HG03342 (cell line): ENCODE measurements around the gene TBC1D10B.
A peak's percentile ranks its signal among the peaks of the same experiment; 100 is the strongest.

Source experiments
- ATAC-seq: cut with Tn5 transposase; IDR thresholded peaks from one replicate; pipeline ENCODE4 v1.9.1; 2021; ENCODE audit warnings: mild to moderate bottlenecking, moderate library complexity; ENCODE audit not compliant: unreplicated experiment

TBC1D10B gene

GRCh38 chr16:30370456-30371247, at the start of gene TBC1D10B:
Gene TBC1D10B, minus strand, starts transcription at chr16:30370494. Its CDS starts 311 bp downstream, at chr16:30370183.
- peak; percentile 77 for ATAC-seq

- no peak for ATAC-seq
Measured at GRCh38 chr16:30418350-30419181, 48.3 kb upstream of the TBC1D10B start.

GRCh38 chr16:30417529-30418349, 47.4 kb upstream of the TBC1D10B start:
- peak; percentile 63 for ATAC-seq

GRCh38 chr16:30416624-30417528, 46.6 kb upstream of the TBC1D10B start:
- no peak for ATAC-seq

GRCh38 chr16:30416047-30416603, 45.8 kb upstream of the TBC1D10B start:
- no peak for ATAC-seq

GRCh38 chr16:30414159-30414558, 43.9 kb upstream of the TBC1D10B start:
- no peak for ATAC-seq

- ATAC-seq = no peak
Measured at GRCh38 chr16:30413112-30413806, 43.0 kb upstream of the TBC1D10B start.

GRCh38 chr16:30409125-30410060, 39.1 kb upstream of the TBC1D10B start:
- ATAC-seq = peak; percentile 44

GRCh38 chr16:30407804-30408534, 37.7 kb upstream of the TBC1D10B start:
- peak; percentile 3 for ATAC-seq

GRCh38 chr16:30407102-30407803, 37.0 kb upstream of the TBC1D10B start, which contains the start of gene ZNF771:
Gene ZNF771, plus strand, starts transcription at chr16:30407606. Its CDS starts 448 bp downstream, at chr16:30408054.
- peak; percentile 63 for ATAC-seq

GRCh38 chr16:30406795-30407101, 36.5 kb upstream of the TBC1D10B start:
- peak; percentile 5 for ATAC-seq

GRCh38 chr16:30401768-30402425, 31.6 kb upstream of the TBC1D10B start:
- ATAC-seq = no peak

- ATAC-seq = no peak
Measured at GRCh38 chr16:30399435-30400186, 29.3 kb upstream of the TBC1D10B start.

GRCh38 chr16:30398661-30399434, 28.6 kb upstream of the TBC1D10B start:
- ATAC-seq = no peak
